Bronchial epithelial cell (primary cell): ENCODE measurements around the gene EFNA1. TPM values are rescaled to one million over a fixed set of nuclear protein-coding genes. Genes with fewer than 3 reads are reported as not detected.
"Not testable (repeated sequence)": the region's sequence is repeated elsewhere in the genome, so short reads cannot be mapped to it uniquely, and the experiment has no call there.

Experiments
- DNase-seq: peaks from one replicate; pipeline ENCODE4 v3.0.0-alpha.2; 2010; ENCODE audit warnings: low read depth
- FAIRE-seq: peaks from 2 replicates; lab custom pipeline; 2011; peaks lifted over from hg19 to GRCh38; lab: Jason Lieb, UNC
- H3K27me3 ChIP-seq: 2 replicates; pipeline ENCODE4 v1.5.1; 2011; ENCODE audit warnings: low read length; ENCODE audit not compliant: control insufficient read depth, insufficient read depth
- H3K36me3 ChIP-seq: 2 replicates; pipeline ENCODE4 v1.5.1; 2011; ENCODE audit warnings: low read length; ENCODE audit not compliant: control insufficient read depth, insufficient read depth
- H3K4me3 ChIP-seq: 2 replicates; pipeline ENCODE4 v1.5.1; 2011; ENCODE audit warnings: mild to moderate bottlenecking, low read depth, low read length, control low read depth
- total RNA-seq: library from RNA; depleted of rRNA; stranded (reverse); fragments of >200 nt; gene quantifications from 2 replicates; pipeline ENCODE4 v1.2.1, GENCODE V29; 2014
- TF ChIP-seq, protein P1 (sequence below): IDR thresholded peaks from 2 replicates; pipeline ENCODE4 v1.5.1; 2011; ENCODE audit warnings: mild to moderate bottlenecking, moderate library complexity, low read length, control low read depth, inconsistent platforms; ENCODE audit not compliant: insufficient read depth, severe bottlenecking

EFNA1 gene
- total RNA-seq, 1 donor from 2014 or later: 31.9 TPM

DNA sequence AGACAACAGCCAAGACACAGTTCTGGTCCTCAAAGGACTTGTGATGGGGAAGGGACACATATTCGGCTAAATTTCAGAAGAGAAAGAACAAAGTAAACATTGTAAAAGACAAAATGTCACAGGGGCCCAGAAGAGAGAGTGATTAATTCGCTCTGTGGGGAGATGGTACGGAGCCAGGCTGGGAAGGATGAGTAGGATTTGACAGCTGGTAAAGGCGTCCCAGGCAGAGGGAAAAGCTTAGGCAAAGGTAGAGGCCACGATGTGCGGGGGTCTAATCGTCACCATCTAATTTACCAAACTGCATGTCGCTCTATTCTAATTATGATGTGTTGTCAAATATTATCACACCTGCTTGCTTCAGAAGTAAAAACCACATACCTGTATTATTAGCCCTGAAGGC, 17.3 kb upstream of the EFNA1 start:
- Histone ChIP-seq H3K36me3 (no peaks in the 10 kb centered on the region), H3K4me3 (no peak overlapping the region), H3K27me3 (no peaks in the 10 kb centered on the region)
- no peak for DNase-seq
- no peak for FAIRE-seq
- TF ChIP-seq, protein P1, sequence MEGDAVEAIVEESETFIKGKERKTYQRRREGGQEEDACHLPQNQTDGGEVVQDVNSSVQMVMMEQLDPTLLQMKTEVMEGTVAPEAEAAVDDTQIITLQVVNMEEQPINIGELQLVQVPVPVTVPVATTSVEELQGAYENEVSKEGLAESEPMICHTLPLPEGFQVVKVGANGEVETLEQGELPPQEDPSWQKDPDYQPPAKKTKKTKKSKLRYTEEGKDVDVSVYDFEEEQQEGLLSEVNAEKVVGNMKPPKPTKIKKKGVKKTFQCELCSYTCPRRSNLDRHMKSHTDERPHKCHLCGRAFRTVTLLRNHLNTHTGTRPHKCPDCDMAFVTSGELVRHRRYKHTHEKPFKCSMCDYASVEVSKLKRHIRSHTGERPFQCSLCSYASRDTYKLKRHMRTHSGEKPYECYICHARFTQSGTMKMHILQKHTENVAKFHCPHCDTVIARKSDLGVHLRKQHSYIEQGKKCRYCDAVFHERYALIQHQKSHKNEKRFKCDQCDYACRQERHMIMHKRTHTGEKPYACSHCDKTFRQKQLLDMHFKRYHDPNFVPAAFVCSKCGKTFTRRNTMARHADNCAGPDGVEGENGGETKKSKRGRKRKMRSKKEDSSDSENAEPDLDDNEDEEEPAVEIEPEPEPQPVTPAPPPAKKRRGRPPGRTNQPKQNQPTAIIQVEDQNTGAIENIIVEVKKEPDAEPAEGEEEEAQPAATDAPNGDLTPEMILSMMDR: no peak

DNA sequence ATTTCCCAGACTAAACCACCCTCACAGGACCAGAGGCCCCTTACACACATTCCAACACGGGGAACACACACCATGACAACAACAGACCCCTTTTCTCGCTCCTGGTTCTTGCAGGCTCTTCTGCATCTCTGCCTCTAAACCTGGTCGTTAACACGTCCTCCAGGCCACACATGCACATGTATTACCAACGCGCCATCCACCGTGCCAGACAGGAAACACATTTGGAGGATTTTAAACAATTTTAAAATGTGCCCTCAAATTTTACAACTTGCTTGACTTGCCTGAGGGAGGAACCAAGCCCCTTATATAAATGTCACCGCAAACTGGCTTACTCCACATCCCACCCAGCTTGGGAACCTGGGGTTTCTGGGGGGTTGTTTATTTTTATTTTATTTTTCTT, 16.9 kb upstream of the EFNA1 start:
- Histone ChIP-seq H3K27me3 (no peaks in the 10 kb centered on the region), H3K4me3 (no peak overlapping the region), H3K36me3 (no peaks in the 10 kb centered on the region)
- TF ChIP-seq, protein P1: no peak
- DNase-seq (no peak), FAIRE-seq (no peak)

DNA sequence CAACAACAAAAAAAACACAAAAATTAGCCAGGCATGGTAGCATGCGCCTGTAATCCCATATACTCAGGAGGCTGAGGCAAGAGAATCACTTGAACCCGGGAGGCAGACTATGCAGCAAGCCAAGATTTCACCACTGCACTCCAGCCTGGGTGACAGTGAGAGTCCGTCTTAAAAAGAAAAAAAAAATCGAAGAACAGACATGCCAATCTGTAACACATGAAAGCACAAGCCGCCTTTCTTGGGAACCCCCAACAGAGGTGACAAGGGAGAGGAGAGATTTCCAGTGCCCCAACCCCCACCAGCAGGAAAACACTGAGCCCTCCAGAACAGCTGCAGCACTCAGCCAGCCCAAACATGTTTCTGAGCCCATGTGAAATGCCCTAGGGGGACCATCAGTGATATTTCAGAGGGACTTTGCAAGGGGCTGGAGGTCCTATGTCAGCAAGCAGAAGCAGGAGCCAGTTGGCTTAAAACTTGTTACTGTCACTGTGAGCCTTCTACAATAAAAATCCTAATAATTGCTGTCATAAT, 14.2 kb upstream of the EFNA1 start:
- no peak for FAIRE-seq
- Histone ChIP-seq H3K36me3 (no peaks in the 10 kb centered on the region), H3K4me3 (no peak overlapping the region), H3K27me3 (no peaks in the 10 kb centered on the region)
- TF ChIP-seq, protein P1: no peak
- no peak for DNase-seq

DNA sequence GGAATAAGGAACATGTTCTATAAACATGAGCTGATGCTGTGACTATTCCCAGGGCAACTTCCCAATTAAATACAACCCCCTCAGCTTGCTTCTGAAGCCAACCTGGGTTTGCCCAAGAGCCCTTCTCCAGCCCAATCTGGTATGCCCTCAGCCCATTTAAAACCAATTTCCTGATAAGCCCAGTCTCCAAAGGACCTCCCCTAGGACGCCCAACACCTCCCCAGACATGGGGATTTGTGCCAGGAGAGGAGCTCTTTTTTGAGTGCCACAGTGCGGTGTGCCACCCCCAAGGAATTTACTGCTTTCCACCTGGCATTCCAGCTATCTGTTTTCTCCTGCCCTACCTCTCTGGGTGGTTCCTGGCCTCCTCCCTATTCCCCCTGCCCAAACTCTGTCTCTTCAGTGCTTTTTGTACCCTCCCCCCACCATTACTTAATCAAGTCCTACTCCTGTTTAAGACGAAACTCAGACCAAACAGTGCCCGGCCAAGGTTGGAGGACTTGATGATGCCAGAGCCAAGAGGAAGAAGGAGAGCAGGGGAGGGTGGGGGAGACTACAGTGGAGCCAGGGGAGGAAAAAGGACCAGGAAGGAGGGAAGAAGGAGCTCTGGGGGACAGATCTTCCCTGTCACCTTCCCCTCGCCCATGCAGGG, 11.4 kb upstream of the EFNA1 start:
- DNase-seq (no peak), FAIRE-seq (no peak)
- no peak overlapping the region for H3K4me3 ChIP-seq
- no peaks in the 10 kb centered on the region for H3K27me3 ChIP-seq
- TF ChIP-seq, protein P1: no peak
- H3K36me3 ChIP-seq: no peaks in the 10 kb centered on the region

DNA sequence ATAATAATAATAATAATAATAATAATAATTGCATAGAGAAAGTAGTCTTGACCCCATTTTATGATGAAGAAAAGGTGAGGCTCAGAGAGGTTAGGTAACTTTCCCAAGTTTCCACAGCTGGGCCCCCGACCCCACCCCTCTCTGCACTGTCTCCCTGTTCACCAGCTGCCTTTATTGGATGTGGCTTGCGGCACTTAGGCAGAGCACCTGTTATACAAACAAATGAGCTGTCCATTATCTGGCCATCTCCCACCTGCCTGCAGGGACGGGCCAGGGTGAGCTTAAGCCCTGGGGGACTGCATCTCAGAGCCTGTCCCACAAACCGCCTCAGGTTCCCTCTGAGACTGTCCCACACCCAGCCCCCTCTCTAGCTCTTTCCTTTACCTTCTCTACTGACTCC, 10.1 kb upstream of the EFNA1 start:
- H3K36me3 ChIP-seq: no peaks in the 10 kb centered on the region
- H3K4me3 ChIP-seq: no peak overlapping the region
- TF ChIP-seq, protein P1: no peak
- no peak for DNase-seq
- H3K27me3 ChIP-seq: no peaks in the 10 kb centered on the region
- FAIRE-seq: no peak

DNA sequence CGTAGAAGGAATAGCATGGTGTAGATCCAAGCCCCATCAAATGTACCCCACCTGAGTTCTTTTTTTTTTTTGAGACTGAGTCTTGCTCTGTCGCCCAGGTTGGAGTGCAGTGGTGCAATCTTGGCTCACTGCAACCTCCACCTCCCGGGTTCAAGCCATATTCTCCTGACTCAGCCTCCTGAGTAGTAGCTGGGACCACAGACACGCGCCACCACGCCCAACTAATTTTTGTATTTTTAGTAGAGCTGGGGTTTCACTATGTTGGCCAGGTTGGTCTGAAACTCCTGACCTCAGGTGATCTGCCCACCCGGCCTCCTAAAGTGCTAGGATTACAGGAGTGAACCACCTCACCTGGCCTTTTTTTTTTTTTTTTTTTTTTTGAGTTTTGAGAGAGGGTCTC, 9.6 kb upstream of the EFNA1 start:
- not testable (repeated sequence) for H3K27me3 ChIP-seq, FAIRE-seq, H3K4me3 ChIP-seq, DNase-seq, H3K36me3 ChIP-seq
